Measurements from ENCODE around the gene UTP25.

UTP25 gene

DNA sequence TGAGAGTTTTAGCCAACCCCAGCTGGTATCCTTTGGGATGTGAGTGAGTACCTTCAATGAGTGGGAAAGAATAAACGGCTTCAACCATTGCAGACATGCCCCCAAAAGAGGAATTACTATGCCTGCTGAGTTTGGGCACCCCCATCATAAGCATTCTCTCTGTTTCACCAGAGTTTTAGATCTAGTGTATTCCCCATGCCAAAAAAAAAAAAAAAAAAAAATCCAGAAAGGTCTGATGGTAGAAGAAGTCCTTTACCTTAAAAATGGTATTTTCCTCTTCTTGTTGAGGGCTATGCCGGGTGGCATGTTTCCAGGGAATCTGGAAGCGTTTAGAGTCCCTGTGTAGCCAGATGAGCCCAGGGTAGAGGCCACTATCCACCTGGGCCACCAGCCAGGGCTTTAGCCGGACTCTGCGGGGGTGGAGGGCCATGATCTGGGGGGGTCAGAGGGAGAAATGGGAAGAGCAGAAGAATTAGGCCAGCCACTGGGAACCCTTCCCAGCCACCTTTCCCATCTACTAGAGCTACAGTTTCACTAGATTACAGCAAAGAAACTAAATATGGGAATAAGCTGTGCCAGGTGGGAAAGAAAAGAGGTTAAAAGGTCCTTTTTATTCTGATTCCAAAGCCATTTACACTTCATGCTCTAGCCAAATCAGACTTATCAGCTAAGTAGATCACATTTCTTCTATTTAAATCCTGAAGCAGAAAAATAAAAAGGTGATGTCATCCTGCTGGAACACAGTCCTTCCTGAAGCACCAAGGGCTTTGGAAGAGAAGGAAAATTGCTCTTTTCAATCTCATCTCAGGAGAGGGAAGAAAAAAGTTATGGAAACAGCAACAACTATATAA is 26.6 kb upstream of the UTP25 start:
- DNase-seq (ENCODE audit: low read depth): peak; percentile 37
- H3K4me3 ChIP-seq (ENCODE audit: low read length): no peak overlapping the region
- TF ChIP-seq, protein P1, sequence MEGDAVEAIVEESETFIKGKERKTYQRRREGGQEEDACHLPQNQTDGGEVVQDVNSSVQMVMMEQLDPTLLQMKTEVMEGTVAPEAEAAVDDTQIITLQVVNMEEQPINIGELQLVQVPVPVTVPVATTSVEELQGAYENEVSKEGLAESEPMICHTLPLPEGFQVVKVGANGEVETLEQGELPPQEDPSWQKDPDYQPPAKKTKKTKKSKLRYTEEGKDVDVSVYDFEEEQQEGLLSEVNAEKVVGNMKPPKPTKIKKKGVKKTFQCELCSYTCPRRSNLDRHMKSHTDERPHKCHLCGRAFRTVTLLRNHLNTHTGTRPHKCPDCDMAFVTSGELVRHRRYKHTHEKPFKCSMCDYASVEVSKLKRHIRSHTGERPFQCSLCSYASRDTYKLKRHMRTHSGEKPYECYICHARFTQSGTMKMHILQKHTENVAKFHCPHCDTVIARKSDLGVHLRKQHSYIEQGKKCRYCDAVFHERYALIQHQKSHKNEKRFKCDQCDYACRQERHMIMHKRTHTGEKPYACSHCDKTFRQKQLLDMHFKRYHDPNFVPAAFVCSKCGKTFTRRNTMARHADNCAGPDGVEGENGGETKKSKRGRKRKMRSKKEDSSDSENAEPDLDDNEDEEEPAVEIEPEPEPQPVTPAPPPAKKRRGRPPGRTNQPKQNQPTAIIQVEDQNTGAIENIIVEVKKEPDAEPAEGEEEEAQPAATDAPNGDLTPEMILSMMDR (conservative IDR thresholded peaks at IDR 0.05; ENCODE audit: low read depth, low read length): no peak

DNA sequence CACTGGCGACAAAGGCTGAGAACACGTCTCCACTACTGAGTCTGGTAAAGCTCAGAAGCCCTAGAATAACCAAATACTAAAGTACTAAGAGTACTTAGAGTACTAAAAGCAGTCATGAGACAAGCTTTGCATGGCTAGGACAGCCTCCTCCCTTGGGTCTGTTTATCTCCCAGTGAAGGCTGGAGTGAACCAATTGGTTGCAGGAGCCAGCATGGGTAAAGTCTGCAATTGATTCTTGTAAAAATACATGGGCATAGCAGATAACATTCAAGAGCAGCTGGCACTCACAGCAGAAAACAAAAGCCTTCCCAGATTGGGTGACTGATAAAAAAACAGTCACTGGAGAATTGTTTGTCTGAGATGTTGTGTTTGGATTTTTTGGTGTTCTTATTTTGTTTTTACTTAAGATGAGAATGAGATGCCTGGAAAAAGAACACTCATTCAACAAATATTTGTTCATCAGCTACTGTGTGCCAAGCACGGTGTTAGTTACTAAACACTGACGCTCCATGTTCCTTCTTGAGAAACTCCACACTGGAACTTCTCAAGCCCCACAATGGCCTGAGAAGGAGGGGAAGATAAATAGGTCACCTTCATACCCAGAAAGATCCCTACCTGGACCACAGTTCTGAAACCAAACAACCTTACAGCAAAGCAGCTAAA is 25.5 kb upstream of the UTP25 start:
- H3K4me3 ChIP-seq (ENCODE audit: low read length): no peak overlapping the region
- TF ChIP-seq, protein P1 (conservative IDR thresholded peaks at IDR 0.05; ENCODE audit: low read depth, low read length): no peak
- no peak for DNase-seq (ENCODE audit: low read depth)

DNA sequence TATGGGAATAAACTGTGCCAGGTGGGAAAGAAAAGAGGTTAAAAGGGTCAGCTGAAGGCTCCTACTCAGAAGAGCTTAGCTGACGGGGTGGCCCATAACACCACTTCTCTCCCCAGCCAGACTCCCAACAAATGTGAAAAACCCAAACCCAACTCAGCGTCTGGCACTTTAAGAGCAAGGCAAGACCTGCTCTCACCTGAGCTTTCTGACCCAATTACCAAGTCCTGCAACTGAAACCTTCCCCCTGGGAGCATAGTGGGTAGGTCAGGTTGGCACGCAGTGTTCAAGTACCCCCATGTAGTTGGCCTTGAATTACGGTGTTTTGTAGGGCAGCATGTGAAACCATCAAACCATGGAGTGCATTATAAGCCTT is 25.0 kb upstream of the UTP25 start:
- DNase-seq (ENCODE audit: low read depth): no peak
- TF ChIP-seq, protein P1 (conservative IDR thresholded peaks at IDR 0.05; ENCODE audit: low read depth, low read length): no peak
- no peak overlapping the region for H3K4me3 ChIP-seq (ENCODE audit: low read length)

DNA sequence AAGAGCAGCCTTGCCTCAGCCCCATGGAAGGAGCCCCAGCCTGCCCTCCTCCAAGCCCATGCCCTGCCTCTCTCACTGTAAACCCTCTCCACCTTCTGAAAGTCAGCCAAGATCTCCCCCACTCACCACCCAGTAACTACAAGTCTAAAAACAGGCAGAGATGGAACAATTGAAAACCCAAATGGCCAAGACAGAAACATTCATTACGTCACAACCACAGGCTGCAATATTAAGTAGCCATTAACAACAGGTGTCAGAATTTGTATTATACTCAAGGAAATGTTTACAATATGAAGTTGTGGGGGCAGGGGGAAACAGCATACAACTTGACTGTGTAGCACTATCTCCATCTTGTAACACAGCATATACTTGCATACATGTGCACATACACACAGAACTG is 24.2 kb upstream of the UTP25 start:
- TF ChIP-seq, protein P1 (conservative IDR thresholded peaks at IDR 0.05; ENCODE audit: low read depth, low read length): no peak
- H3K4me3 ChIP-seq (ENCODE audit: low read length): no peak overlapping the region
- DNase-seq (ENCODE audit: low read depth): no peak

DNA sequence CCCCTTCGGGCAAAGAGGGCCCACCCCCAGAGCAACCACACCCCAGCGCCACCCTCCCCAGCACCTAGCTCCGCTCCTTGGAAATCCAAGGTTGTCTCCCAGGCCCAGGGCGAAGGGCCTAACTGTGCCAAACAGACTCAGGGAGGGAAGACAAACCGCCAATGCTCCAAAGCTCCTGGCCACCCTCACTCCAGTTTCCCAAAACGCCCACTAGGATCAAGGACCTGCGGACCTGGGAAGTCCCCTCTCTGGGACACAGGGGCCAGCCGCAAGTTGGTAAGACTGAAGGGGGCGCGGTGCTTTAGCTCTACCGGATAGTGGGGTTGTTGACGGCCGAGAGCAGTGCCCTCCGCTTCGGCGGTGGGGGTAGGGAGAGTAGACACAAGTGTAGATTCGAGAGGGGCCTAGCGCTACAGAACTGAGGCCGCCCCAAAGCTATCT is 22.4 kb upstream of the UTP25 start:
- no peak for DNase-seq (ENCODE audit: low read depth)
- TF ChIP-seq, protein P1 (conservative IDR thresholded peaks at IDR 0.05; ENCODE audit: low read depth, low read length): no peak
- peak overlapping the region; percentile 73 for H3K4me3 ChIP-seq (ENCODE audit: low read length)

DNA sequence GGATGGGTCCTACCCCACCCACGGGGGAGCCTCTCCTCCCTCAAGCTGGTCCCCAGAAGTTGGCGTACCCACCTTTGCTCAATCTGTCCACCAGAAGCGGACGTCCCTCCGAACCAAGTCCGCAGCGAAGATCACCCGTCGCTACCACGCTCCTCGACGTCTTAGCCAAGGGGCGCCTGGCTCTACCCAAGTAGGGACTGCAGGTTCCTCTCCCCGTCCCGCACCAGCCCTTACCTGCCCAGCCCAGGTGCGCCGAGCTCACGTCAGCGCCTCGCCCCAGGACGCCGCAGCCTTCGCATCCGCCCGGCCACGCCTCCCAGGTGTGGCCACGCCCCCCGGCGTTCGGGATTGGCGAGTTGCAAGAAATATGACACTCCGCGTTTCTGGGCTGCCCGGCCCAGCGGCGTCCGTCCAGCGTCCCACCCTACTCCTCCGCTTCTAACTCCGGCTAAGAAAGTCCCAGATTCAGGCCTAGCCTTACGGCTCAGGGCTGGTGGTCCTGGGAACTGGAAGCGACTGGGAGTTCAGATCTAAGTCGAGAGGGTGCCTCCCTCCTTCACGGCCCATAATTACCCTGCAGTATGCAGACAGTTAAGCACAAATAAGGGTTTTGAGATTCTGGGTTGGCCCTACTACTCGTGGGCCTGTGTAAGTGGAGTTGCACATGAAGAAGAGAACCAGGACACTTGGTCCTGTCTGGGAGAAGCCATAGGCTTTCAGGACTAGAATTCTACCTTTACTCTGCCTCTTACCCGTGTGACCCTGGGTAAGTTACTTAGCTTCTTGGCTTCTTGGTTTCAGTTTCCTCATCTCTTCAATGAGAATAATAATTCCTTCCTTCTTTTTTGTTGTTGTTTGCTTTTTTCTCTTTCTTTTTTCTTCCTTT is 21.7 kb upstream of the UTP25 start, which contains the start of gene IRF6:
IRF6 (minus strand) TSS at position 268 of the 886 bp plus-strand sequence. CDS start 4,729 bp downstream, outside the sequence.
- TF ChIP-seq, protein P1 (conservative IDR thresholded peaks at IDR 0.05; ENCODE audit: low read depth, low read length): no peak
- peak; percentile 43 for DNase-seq (ENCODE audit: low read depth)
- H3K4me3 ChIP-seq (ENCODE audit: low read length): peak within 1 kb of the TSS; percentile 73

Measured in retinal pigment epithelial cell (primary cell).